H1 (cell line): Measurements from ENCODE around the gene IGFL3.

Source experiments
- BRCA1 ChIP-seq: IDR thresholded peaks from 2 replicates; pipeline ENCODE4 v1.6.1; 2012; ENCODE audit warnings: low read depth, low read length, improper control_type of control experiment
- CEBPB ChIP-seq: IDR thresholded peaks from 2 replicates; pipeline ENCODE4 v1.6.1; 2012; ENCODE audit warnings: low read depth, low read length
- EP300 ChIP-seq, 2 experiments: IDR thresholded peaks; 1 replicate in 1 of 2; 2 replicates in 1 of 2; pipeline ENCODE4 v1.6.1; 2011 to 2012; ENCODE audit warnings: low read depth in 2 of 2, low read length in 2 of 2, mild to moderate bottlenecking in 2 of 2, borderline replicate concordance in 1 of 2, inconsistent platforms in 1 of 2, moderate library complexity in 1 of 2
- TAF7 ChIP-seq: optimal IDR thresholded peaks from 2 replicates; pipeline ENCODE3; 2011; ENCODE audit warnings: low read depth, mild to moderate bottlenecking, inconsistent platforms, low read length, moderate library complexity, borderline replicate concordance
- TF ChIP-seq, protein P1 (sequence below): IDR thresholded peaks from 2 replicates; pipeline ENCODE4 v1.6.1; 2012; ENCODE audit warnings: inconsistent platforms
- TF ChIP-seq, protein P2 (sequence below), 3 experiments: IDR thresholded peaks; 1 replicate in 2 of 3; 2 replicates in 1 of 3; pipeline versions ENCODE4 v1.5.1 to v1.6.1; 2011; ENCODE audit warnings: low read length in 3 of 3, mild to moderate bottlenecking in 3 of 3, inconsistent platforms in 2 of 3, low read depth in 1 of 3, moderate library complexity in 1 of 3; ENCODE audit not compliant: insufficient read depth in 1 of 3; ENCODE audit errors: control extremely low read depth in 1 of 3

DNA sequence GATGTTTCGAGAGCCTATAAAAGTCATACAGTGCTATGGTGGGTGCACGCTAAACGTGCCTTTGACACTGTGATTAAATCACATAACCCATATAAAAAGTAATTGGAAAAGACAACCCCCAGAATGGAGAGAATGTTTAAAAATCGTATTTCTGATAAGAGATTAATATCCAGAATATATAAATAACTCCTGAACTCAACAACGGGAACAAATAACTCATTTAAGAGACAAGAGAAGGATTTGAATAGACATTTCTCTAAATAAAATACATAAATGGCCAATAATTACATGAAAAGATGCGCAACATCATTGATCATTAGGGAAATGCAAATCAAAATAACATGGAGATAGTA lies 46.7 kb downstream of the IGFL3 start:
- TF ChIP-seq TAF7, result no peak
- no peak for TF ChIP-seq BRCA1
- TF ChIP-seq, protein P1, sequence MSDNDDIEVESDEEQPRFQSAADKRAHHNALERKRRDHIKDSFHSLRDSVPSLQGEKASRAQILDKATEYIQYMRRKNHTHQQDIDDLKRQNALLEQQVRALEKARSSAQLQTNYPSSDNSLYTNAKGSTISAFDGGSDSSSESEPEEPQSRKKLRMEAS, result no peak
- TF ChIP-seq EP300 (IDR thresholded peaks at IDR 0.05; ENCODE audit: borderline replicate concordance in 1 of 2, low read depth in 2 of 2, low read length in 2 of 2), result no peak
- TF ChIP-seq, protein P2, sequence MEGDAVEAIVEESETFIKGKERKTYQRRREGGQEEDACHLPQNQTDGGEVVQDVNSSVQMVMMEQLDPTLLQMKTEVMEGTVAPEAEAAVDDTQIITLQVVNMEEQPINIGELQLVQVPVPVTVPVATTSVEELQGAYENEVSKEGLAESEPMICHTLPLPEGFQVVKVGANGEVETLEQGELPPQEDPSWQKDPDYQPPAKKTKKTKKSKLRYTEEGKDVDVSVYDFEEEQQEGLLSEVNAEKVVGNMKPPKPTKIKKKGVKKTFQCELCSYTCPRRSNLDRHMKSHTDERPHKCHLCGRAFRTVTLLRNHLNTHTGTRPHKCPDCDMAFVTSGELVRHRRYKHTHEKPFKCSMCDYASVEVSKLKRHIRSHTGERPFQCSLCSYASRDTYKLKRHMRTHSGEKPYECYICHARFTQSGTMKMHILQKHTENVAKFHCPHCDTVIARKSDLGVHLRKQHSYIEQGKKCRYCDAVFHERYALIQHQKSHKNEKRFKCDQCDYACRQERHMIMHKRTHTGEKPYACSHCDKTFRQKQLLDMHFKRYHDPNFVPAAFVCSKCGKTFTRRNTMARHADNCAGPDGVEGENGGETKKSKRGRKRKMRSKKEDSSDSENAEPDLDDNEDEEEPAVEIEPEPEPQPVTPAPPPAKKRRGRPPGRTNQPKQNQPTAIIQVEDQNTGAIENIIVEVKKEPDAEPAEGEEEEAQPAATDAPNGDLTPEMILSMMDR (IDR thresholded peaks at IDR 0.05; ENCODE audit: control extremely low read depth in 1 of 3, insufficient read depth in 1 of 3, low read depth in 1 of 3, low read length in 3 of 3), result no peak
- no peak for TF ChIP-seq CEBPB
